NCI-H2196 treated with DMSO at 0.1 percent for 48 hours (cell line): ENCODE results near the gene POLH.
"Not testable (repeated sequence)": the region's sequence is repeated elsewhere in the genome, so short reads cannot be mapped to it uniquely, and the experiment has no call there.

Experiments used
- DNase-seq: peaks from one replicate; lab custom pipeline; 2025; ENCODE audit not compliant: unreplicated experiment; lab: John Stamatoyannopoulos, UW

Gene POLH

DNA sequence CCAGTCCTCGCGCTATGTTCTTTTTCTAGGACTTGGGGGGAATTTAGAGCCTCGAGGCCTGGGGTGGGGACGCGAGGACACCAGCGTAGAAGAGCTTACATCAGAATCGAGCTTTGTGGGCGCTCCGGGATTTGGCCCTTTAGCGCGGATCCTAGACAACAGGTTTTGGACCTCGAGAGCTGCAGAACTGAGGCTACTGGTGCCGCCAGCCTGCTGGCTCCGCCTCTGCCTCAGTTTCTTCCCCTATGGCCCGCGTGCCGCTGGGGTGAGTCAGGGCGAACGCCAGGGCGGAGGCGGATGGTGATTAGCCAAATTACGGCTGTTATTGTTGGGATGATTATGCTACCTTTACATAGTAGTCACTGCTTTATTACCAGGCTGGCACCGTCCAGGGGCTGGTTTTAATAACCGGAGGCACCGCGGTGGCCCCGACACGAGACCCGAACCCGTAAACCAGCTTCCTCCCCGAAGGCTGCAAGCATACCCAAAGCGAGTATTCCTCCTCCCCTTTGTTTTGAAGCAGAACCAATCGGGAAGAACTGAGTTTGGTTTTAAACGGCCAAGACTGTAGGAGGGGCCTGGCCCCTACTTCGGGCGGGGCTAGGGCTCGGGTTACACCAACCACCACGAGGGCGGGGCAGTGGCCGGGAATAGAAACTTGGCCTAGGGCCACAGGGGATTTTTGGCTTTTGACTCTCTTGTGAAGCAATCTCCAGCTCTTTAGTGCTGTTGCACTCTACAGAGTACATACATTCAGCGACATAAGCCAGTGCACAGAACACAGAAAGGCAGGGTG lies 53.7 kb downstream of the POLH start:
- DNase-seq = peak; percentile 91

DNA sequence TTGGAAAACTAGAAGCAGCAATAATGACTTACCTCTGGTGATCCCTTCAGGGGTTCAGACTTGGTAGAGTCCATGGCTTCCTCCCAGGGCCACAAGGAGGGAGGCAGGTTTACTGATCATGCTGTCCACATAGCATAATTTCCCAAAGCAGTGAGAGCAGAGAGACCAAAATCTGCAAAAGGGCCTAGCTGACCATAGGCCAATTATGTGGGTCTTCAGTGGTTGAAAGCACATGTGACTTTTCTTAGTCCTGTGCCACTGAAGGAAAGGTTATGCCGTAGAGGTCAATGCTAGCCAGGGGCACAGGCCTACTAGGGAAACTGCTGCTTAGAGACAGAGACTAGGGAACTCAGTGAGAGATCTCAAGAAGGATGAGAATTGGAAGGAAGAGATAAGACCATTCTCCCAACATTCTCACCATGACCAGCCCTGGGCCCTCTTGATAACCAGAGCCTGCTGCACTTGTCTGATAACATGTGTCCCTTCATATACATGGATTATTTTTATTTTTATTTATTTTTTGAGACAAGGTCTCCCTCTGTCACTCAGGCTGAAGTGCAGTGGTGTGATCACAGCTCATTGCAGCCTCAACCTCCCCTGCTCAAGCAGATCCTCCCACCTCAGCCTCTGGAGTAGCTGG lies 55.1 kb downstream of the POLH start:
- DNase-seq = no peak

DNA sequence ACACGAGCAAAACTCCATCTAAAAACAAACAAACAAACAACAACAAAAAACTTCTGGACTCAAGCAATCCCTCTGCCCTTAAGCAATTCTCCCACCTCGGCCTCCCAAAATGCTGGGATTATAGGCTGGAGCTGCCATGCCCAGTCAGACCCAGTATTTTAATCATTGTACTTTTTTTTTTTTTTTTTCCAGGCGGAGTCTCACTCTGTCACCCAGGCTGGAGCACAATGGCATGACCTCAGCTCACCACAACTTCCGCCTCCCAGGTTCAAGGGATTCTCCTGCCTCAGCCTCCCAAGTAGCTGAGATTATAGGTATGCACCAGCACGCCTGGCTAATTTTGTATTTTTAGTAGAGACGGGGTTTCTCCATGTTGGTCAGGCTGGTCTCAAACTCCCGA lies 57.0 kb downstream of the POLH start:
- not testable (repeated sequence) for DNase-seq

DNA sequence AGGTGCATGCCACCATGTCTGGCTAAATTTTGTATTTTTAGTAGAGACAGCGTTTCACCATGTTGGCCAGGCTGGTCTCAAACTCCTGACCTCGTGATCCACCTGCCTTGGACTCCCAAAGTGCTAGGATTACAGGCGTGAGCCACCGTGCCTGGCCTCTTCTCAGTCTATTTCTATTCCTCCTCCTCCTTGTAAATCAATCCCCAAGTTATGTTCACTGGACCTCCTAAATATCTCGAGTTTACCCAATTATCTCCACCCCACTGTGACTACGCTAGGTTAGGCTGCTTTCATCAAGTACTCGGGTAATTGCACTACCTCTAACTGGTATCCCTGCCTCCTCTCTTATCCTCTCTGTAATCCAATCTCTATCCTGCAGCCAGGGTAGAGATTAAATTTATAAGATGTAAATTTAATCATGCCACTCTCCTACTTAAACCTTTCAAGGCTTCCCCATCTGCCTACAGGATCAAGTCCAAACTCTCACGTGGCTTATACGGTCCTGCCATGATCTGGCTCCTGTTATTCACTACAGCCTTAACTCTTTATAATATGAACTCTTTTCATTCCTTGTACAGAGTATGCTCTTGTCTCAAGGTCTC lies 58.8 kb downstream of the POLH start:
- no peak for DNase-seq

DNA sequence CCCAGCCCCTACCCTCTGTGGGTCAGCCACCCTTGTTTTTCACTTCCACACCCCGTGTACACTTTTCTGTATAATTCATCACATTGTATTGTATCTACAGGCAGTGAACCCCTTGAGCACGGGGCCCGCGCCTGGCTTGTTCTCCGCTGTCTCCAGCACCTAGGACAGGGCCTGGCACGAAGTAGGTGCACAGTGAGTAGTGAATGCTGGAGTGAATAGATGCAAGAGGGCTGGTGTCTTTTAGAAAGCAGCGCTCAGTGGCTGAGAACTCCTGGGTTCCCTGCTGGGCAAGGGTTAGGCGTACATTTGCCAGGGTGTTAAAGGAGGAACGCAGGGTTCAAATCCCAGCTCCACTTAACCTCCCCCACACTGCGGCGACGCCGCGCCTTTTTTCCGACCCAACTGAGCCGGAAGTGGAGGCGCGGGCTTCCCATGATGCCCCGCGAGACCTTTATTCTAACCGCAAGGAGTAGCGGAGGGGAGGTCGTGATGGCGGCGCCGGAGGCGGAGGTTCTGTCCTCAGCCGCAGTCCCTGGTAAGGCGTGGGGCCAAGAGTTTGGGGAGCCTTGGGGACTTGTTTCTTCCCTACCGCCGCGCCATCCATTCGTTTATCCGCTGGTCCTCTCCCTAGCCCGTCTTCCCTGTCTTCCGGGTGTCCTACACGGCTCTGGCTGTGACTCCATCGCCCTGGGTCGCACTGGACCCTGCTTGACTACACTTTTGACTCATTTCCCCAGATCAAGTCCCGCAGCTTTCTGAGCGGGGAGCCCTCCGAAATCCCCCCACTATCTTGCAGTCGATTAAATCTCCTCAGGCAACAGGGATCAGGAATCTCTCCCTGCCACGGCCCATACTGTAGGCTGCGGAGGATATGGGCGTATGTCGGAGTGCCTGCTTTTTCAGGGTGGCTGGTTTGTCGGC lies 59.7 kb downstream of the POLH start, which contains the start of gene MAD2L1BP:
MAD2L1BP (plus strand) TSS at position 454 of the 921 bp plus-strand sequence; CDS start at position 490, 36 bp downstream.
- peak; percentile 70 for DNase-seq

DNA sequence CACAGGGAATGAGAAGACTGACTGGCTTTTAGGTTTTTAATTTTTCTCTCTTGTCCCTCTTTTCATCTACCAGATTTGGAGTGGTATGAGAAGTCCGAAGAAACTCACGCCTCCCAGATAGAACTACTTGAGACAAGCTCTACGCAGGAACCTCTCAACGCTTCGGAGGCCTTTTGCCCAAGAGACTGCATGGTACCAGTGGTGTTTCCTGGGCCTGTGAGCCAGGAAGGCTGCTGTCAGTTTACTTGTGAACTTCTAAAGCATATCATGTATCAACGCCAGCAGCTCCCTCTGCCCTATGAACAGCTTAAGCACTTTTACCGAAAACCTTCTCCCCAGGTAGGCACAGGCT lies 60.3 kb downstream of the POLH start:
- DNase-seq = no peak

DNA sequence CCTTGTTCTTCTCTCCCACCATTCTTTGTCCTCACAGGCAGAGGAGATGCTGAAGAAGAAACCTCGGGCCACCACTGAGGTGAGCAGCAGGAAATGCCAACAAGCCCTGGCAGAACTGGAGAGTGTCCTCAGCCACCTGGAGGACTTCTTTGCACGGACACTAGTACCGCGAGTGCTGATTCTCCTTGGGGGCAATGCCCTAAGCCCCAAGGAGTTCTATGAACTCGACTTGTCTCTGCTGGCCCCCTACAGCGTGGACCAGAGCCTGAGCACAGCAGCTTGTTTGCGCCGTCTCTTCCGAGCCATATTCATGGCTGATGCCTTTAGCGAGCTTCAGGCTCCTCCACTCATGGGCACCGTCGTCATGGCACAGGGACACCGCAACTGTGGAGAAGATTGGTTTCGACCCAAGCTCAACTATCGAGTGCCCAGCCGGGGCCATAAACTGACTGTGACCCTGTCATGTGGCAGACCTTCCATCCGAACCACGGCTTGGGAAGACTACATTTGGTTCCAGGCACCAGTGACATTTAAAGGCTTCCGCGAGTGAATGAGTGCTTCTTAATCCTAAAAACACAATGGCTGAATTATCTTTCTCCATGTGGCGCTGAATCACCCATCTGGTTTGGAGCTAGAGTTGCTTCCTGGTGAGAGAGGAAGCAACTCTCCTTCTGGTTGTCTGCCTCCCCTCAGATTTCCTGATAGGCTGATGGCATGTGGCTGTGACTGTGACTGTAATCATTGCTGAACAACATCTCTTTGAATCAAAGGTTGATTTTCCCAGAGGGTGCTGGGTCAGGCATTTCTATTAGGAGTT lies 64.2 kb downstream of the POLH start:
- no peak for DNase-seq

DNA sequence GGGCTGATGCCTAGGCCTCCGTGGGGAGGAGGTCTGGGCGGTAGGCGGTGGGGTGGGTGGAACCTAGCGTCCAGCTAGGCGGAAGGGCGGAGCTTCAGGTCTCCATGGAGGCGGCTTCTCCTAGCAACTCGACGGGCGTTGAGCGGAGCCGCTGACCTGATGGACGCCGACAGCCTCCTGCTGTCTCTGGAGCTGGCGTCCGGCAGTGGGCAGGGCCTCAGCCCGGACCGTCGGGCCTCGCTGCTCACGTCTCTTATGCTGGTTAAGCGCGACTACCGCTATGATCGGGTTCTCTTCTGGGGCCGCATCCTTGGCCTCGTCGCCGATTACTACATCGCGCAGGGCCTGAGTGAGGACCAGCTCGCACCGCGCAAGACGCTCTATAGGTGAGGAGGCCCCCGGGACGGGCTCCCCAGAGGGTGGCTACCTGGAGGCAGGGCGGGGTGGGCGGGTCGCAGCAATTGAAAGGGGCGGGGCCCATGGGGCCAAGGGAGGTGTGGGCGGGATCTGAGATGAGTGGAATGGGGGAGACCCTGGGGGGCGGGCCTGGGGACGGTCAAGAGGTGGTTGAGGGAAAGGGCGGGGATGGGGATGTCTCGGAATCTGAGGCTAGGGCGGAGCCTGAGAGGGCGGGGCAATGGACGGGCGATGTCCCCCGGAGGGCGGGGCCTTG lies 69.1 kb downstream of the POLH start, which contains the start of gene RSPH9:
RSPH9 (plus strand) TSS at position 97 of the 673 bp plus-strand sequence; CDS start at position 160, 63 bp downstream.
- peak; percentile 49 for DNase-seq

DNA sequence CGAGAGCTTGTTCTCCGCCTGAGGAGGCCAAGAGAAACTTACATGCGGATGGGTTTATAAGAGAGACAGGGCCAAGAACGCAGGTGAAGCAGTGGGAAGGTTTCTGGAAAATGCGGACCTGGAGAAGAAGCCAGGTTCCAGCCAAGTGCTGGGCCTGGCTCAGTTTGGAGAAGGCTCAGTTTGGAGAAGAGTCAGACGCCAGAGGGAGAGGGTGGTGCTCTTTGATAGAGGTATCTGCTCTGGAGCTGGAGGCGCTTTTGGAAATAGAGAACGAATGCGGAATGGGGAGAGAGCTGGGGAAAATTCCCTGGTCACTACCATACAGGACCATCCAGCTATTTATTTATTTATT lies 69.6 kb downstream of the POLH start:
- DNase-seq = no peak

DNA sequence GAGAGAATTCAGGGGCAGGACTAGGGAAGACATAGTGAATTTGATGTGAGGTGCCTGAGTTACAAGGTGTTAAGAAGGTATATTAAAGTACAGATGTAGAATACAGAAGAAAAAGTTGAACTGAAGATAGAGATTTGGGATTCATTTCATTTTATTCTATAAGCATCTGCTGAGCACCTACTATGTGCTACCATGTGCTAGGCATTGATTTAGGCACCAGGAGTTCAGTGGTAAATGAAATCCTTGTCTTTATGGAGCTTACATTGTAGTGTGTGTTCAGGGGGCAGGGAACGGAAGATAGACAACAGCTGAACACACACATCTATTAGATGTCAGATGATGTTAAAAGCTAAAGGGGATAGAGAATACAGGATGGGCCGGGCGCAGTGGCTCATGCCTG lies 71.6 kb downstream of the POLH start:
- no peak for DNase-seq

DNA sequence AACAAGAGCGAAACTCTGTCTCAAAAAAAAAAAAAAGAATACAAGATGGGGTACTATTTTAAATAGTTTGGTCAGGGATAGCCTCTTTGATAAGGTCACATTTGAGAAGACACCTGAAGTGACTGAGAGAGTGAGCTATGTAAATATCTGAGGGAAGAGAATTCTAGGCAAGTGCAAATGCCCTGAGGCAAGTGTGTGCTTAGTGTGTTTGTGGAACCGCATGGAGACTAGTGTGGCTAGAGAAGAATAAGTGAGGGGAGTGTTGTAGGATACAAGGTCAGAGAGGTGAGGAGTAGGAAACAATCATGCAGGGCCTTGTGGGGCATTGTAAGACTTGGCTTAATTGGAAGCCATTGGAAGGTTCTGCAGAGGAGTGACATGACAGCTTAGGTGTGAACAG lies 72.3 kb downstream of the POLH start:
- DNase-seq = no peak

DNA sequence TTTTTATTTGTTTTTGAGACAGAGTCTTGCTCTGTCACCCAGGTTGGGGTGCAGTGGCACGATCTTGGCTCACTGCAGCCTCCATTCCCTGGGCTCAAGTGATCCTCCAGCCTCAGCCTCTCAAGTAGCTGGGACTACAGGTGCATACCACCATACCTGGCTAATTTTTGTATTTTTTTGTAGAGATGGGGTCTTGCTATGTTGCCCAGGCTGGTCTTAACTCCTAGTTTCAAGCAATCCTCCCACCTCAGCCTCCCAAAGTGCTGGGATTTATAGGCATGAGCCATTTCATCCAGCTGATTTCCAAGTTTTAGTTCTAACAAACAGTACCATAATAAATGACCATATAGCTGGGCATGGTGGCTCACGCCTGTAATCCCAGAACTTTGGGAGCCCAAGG lies 76.8 kb downstream of the POLH start:
- DNase-seq = not testable (repeated sequence)

DNA sequence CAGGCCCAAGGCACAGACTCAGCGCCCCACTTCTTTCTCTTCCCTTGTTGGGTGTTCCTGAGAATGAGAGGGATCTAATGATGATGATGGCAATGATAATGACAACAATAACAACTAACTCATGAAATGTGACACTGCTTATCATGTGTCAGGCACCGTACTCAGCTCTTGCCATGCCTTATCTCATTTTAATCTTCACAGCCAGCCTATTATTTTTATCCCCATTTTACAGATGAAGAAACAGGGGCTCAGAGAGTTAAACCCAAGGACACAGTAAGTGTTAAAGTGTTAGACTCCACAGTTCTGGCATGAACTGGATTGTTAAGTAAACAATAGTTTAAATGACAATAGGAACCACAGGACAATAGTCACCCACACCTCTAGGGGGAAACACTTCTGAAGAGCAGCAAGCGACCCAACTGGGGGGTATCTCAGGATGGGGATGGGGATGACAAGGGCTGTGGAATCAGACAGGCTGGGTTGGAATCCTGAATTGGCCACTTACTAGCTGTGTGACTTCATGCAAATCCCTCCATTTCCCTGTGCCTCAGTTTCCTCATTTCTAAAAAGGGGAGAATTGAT lies 81.3 kb downstream of the POLH start:
- no peak for DNase-seq

DNA sequence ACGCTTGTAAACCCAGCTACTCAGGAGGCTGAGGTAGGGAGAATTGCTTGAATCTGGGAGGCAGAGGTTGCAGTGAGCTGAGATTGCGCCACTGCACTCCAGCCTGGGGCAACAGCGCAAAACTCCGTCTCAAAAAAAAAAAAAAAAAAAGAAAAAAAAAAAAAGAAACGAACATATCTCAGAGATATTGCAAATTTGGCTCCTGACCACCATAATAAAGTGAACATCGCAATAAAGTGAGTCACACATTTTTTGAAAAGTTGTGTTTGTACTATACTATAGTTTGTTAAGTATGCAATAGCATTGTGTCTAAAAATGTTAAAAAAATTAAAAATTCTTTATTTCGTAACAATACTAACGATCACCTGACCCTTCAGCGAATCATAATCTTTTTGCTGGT lies 82.2 kb downstream of the POLH start:
- no peak for DNase-seq

DNA sequence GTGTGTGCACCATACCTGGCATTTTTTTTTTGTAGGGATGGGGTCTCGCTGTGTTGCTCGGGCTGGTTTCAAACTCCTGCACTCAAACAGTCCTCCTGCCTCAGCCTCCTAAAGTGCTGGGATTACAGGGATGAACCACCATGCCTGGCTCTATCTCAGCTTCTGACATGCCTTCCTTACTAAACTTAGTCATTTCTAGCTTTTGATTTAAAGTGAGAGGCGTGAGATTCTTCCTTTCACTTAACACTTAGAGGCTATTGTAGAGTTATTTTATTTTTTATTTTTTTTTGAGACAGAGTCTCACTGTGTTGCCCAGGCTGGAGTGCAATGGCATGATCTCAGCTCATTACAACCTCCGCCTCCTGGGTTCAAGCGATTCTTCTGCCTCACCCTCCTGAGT lies 87.0 kb downstream of the POLH start:
- DNase-seq = not testable (repeated sequence)
